ENCODE measurements around the gene EPAS1. TPM values are rescaled to one million over a fixed set of nuclear protein-coding genes. Genes with fewer than 3 reads are reported as not detected.

The EPAS1 gene
- total and polyA plus RNA-seq, 9 of the 15 experiments (the other 6 are each of a cell fraction or from before 2014, with no cell fraction given): 0.25 to 11.2 (median 4.1) TPM

DNA sequence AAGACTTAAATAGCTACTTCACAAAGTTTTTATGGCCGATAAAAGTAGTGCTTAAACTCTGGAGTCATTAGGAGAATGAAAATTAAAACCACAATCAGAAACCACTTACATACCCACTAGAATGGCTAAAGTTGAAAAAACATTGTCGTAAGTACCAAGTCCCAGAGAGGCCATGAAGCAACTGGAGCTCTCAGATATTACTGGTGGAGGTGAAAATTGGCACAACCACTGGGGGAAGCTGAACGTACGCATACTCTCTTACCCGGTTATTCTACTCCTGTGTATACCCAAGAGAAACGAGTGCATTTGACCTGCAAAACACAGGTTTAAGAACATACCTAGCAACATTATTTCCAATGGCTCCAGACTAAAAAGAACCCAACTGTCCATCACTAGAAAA, 105.7 kb downstream of the EPAS1 start:
- no peak overlapping the region for H3K4me3 ChIP-seq
- no peak overlapping the region for H3K9ac ChIP-seq (ENCODE audit: insufficient read depth in 1 of 2, low read depth in 2 of 2, low read length in 2 of 2)
- FAIRE-seq: no peak
- no peak overlapping the region for H3K4me2 ChIP-seq (ENCODE audit: insufficient read depth, low read length)
- CTCF ChIA-PET (ENCODE audit: low intra/inter-chr PET ratio): no interaction called here
- TF ChIP-seq BRCA1 (IDR thresholded peaks at IDR 0.05) (no peak), BRCA1 (CRISPR knock-in tag; IDR thresholded peaks at IDR 0.05) (no peak), HDAC3 (IDR thresholded peaks at IDR 0.05; ENCODE audit: borderline replicate concordance, partially characterized antibody) (no peak), CSDE1 (IDR thresholded peaks at IDR 0.05) (no peak), BMI1 (IDR thresholded peaks at IDR 0.05; ENCODE audit: low read length) (no peak), ELF2 (CRISPR knock-in tag; IDR thresholded peaks at IDR 0.05) (no peak), PTBP1 (IDR thresholded peaks at IDR 0.05; ENCODE audit: low read depth, low read length) (no peak)
- TF ChIP-seq, protein P1, sequence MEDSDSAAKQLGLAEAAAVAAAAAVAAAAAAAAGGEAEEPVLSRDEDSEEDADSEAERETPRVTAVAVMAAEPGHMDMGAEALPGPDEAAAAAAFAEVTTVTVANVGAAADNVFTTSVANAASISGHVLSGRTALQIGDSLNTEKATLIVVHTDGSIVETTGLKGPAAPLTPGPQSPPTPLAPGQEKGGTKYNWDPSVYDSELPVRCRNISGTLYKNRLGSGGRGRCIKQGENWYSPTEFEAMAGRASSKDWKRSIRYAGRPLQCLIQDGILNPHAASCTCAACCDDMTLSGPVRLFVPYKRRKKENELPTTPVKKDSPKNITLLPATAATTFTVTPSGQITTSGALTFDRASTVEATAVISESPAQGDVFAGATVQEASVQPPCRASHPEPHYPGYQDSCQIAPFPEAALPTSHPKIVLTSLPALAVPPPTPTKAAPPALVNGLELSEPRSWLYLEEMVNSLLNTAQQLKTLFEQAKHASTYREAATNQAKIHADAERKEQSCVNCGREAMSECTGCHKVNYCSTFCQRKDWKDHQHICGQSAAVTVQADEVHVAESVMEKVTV (CRISPR knock-in tag; IDR thresholded peaks at IDR 0.05): no peak
- TF ChIP-seq, protein P2, sequence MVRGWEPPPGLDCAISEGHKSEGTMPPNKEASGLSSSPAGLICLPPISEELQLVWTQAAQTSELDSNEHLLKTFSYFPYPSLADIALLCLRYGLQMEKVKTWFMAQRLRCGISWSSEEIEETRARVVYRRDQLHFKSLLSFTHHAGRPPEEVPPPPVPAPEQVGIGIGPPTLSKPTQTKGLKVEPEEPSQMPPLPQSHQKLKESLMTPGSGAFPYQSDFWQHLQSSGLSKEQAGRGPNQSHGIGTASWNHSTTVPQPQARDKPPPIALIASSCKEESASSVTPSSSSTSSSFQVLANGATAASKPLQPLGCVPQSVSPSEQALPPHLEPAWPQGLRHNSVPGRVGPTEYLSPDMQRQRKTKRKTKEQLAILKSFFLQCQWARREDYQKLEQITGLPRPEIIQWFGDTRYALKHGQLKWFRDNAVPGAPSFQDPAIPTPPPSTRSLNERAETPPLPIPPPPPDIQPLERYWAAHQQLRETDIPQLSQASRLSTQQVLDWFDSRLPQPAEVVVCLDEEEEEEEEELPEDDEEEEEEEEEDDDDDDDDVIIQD (CRISPR knock-in tag; IDR thresholded peaks at IDR 0.05): no peak
- TF ChIP-seq, protein P3, sequence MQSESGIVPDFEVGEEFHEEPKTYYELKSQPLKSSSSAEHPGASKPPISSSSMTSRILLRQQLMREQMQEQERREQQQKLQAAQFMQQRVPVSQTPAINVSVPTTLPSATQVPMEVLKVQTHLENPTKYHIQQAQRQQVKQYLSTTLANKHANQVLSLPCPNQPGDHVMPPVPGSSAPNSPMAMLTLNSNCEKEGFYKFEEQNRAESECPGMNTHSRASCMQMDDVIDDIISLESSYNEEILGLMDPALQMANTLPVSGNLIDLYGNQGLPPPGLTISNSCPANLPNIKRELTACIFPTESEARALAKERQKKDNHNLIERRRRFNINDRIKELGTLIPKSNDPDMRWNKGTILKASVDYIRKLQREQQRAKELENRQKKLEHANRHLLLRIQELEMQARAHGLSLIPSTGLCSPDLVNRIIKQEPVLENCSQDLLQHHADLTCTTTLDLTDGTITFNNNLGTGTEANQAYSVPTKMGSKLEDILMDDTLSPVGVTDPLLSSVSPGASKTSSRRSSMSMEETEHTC (IDR thresholded peaks at IDR 0.05): no peak
- POLR2A ChIA-PET: interaction anchor here (0.6 to 0.8 kb wide), 2 partner anchors 10 to 32 kb away, joined by 3 to 4 read pairs; no protein-coding TSS in a partner anchor
- 75% methylated on average over 6 of the region's 6 CpGs for WGBS (ENCODE audit: insufficient coverage, low coverage, missing lambda C conversion rate)
- H3K36me3 ChIP-seq (ENCODE audit: control insufficient read depth, insufficient read depth, low read length): peaks cover 7% of the 10 kb centered on the region; the same call in 1 of the 3 replicates
- peaks cover 32% of the 10 kb centered on the region for H3K79me2 ChIP-seq (ENCODE audit: control insufficient read depth, insufficient read depth, low read length)
- H3K9me3 ChIP-seq (replicated peaks; ENCODE audit: control insufficient read depth, insufficient read depth, low read depth, low read length): no peaks in the 10 kb centered on the region
- H2AFZ ChIP-seq (ENCODE audit: low read depth, low read length): no peak overlapping the region
- ATAC-seq: no peak
- no peaks in the 10 kb centered on the region for H3K27me3 ChIP-seq (ENCODE audit: control insufficient read depth in 2 of 2, insufficient read depth in 2 of 2, low read length in 2 of 2)
- DNase-seq (ENCODE audit: extremely low read depth in 1 of 4, low spot score in 3 of 4): no peak
- BruUV-seq (replicated peaks): no TSS peak
- H3K9me1 ChIP-seq (ENCODE audit: control insufficient read depth, insufficient read depth, low read length): no peaks in the 10 kb centered on the region
- intact Hi-C loops (cut with micrococcal nuclease): no loop called here
- peaks cover 11% of the 10 kb centered on the region for H4K20me1 ChIP-seq (replicated peaks; ENCODE audit: control insufficient read depth, insufficient read depth, low read length)
- in situ Hi-C loops (cut with MboI): no loop called here
- H3K27ac ChIP-seq (ENCODE audit: extremely low read depth, low read depth, low read length): no peak overlapping the region
- no peaks in the 10 kb centered on the region for H3K4me1 ChIP-seq (replicated peaks in 1 of 2; ENCODE audit: control insufficient read depth in 2 of 2, insufficient read depth in 2 of 2, low read length in 2 of 2)
